PC-3 (cell line): Measurements from ENCODE around the gene EI24. TPM values are rescaled to one million over a fixed set of nuclear protein-coding genes. Genes with fewer than 3 reads are reported as not detected.

Source experiments
- ATAC-seq: fragments of 200-7000 bp; cut with Tn5 transposase; 2 replicates; pipeline ENCODE4 v1.9.1; 2020; ENCODE audit warnings: mild to moderate bottlenecking, moderate library complexity
- BruUV-seq: library from RNA; stranded (reverse); fragments of 400-500 nt; replicated peaks from 2 replicates; lab custom pipeline; 2021; lab: Mats Ljungman, UMichigan
- CTCF ChIA-PET: fragments of 300-600 bp; sonication (Branson Sonifier 250); formaldehyde crosslinking; loops from one replicate; lab custom pipeline; 2022; ENCODE audit warnings: antibody characterized with exemption; lab: Charles Lee
- POLR2A ChIA-PET: fragments of 300-600 bp; sonication (Branson Sonifier 250); formaldehyde crosslinking; loops from one replicate; lab custom pipeline; 2022; ENCODE audit warnings: antibody characterized with exemption; ENCODE audit not compliant: unreplicated experiment; lab: Charles Lee
- DNase-seq: peaks from one replicate; pipeline ENCODE4 v3.0.0-alpha.2; 2015
- H2AFZ ChIP-seq: fragments of 300-600 bp; sonication (generic); 2 replicates; pipeline ENCODE4 v1.6.0; 2016; ENCODE audit warnings: antibody characterized with exemption, low read length
- H3F3A ChIP-seq: fragments of 300-600 bp; sonication (generic); one replicate; pipeline ENCODE4 v1.6.0; 2017; ENCODE audit warnings: antibody characterized with exemption, low read length, control low read depth, mild to moderate bottlenecking; ENCODE audit not compliant: unreplicated experiment
- H3K27ac ChIP-seq: fragments of 300-600 bp; sonication (generic); 2 replicates; pipeline ENCODE4 v1.5.1; 2016; ENCODE audit warnings: mild to moderate bottlenecking, low read length
- H3K27me3 ChIP-seq: fragments of 300-600 bp; sonication (generic); 2 replicates; pipeline ENCODE4 v1.6.1; 2016; ENCODE audit warnings: low read length, mixed read lengths
- H3K36me3 ChIP-seq: fragments of 300-600 bp; sonication (generic); 2 replicates; pipeline ENCODE4 v1.6.1; 2016; ENCODE audit warnings: low read depth, mixed run types, low read length, mixed read lengths
- H3K4me1 ChIP-seq: fragments of 300-600 bp; sonication (generic); 2 replicates; pipeline ENCODE4 v1.5.1; 2016; ENCODE audit warnings: low read length; ENCODE audit not compliant: insufficient read depth
- H3K4me2 ChIP-seq: fragments of 300-600 bp; sonication (generic); 2 replicates; pipeline ENCODE4 v1.6.0; 2016; ENCODE audit warnings: low read length
- H3K4me3 ChIP-seq: fragments of 300-600 bp; sonication (generic); 2 replicates; pipeline ENCODE4 v1.5.1; 2016; ENCODE audit warnings: mild to moderate bottlenecking, low read length, mixed read lengths
- H3K79me2 ChIP-seq: fragments of 300-600 bp; sonication (generic); 2 replicates; pipeline ENCODE4 v1.6.1; 2017; ENCODE audit warnings: low read length, mixed read lengths
- H3K9ac ChIP-seq: fragments of 300-600 bp; sonication (generic); 2 replicates; pipeline ENCODE4 v1.6.0; 2016; ENCODE audit warnings: mild to moderate bottlenecking, low read length
- H3K9me2 ChIP-seq: fragments of 300-600 bp; sonication (generic); replicated peaks from 2 replicates; pipeline ENCODE4 v1.6.1; 2016; ENCODE audit warnings: mixed run types, low read length, mixed read lengths
- H3K9me3 ChIP-seq: fragments of 300-600 bp; sonication (generic); 2 replicates; pipeline ENCODE4 v1.6.1; 2016; ENCODE audit warnings: low read length, mixed read lengths
- H4K20me1 ChIP-seq: fragments of 300-600 bp; sonication (generic); 2 replicates; pipeline ENCODE4 v1.6.1; 2016; ENCODE audit warnings: low read length, mixed read lengths
- CTCF ChIP-seq: fragments of 300-600 bp; sonication (generic); conservative IDR thresholded peaks from 2 replicates; pipeline ENCODE4 v1.5.1; 2017; ENCODE audit warnings: antibody characterized with exemption, low read depth, mild to moderate bottlenecking, low read length
- EZH2 ChIP-seq: fragments of 300-600 bp; sonication (generic); IDR thresholded peaks from one replicate; pipeline ENCODE4 v1.6.1; 2017; ENCODE audit warnings: antibody characterized with exemption, mild to moderate bottlenecking, low read length; ENCODE audit not compliant: unreplicated experiment
- EZH2phosphoT487 ChIP-seq: fragments of 300-600 bp; sonication (generic); IDR thresholded peaks from 2 replicates; pipeline ENCODE4 v1.6.1; 2018; ENCODE audit warnings: mild to moderate bottlenecking, antibody characterized with exemption, low read length, borderline replicate concordance
- intact Hi-C: fragments of 100-400 bp; cut with micrococcal nuclease; formaldehyde crosslinking; loops from 2 replicates; pipeline ENCODE4 v1.9.0; 2023
- total RNA-seq: library from RNA; depleted of rRNA; stranded (reverse); fragments of >200 nt; gene quantifications from 2 replicates; pipeline ENCODE4 v1.2.3, GENCODE V29; 2014

EI24 gene
- total RNA-seq, 1 experiment from 2014 or later: 154 TPM

- H3F3A ChIP-seq: peaks cover 4% of the 10 kb centered on the region
- no peaks in the 10 kb centered on the region for H4K20me1 ChIP-seq
- TF ChIP-seq EZH2phosphoT487: no peak
- H3K9me3 ChIP-seq: no peaks in the 10 kb centered on the region
- POLR2A ChIA-PET: no interaction called here
- peak; percentile 55 for DNase-seq
- no peak overlapping the region for H3K27ac ChIP-seq
- no peak overlapping the region for H3K4me3 ChIP-seq
- peaks cover 20% of the 10 kb centered on the region for H3K79me2 ChIP-seq
- CTCF ChIA-PET: no interaction called here
- no peak overlapping the region for H3K9ac ChIP-seq
- H3K4me1 ChIP-seq: peaks cover 8% of the 10 kb centered on the region
- peak overlapping the region; percentile 32 for H3K4me2 ChIP-seq
- ATAC-seq: no peak
- intact Hi-C loops: no loop called here
- H2AFZ ChIP-seq: no peak overlapping the region
- H3K36me3 ChIP-seq: peaks cover 10% of the 10 kb centered on the region; the same call in 1 of the 2 replicates
- H3K9me2 ChIP-seq: no peaks in the 10 kb centered on the region
- BruUV-seq: no TSS peak
- H3K27me3 ChIP-seq: no peaks in the 10 kb centered on the region
Observed at GRCh38 chr11:125588505-125588904, 19.2 kb downstream of the EI24 start.

- Histone ChIP-seq H3K9ac (peak overlapping the region; percentile 97), H2AFZ (peak overlapping the region; percentile 93), H3K27me3 (no peaks in the 10 kb centered on the region), H3K4me2 (peak overlapping the region; percentile 87), H3K9me3 (no peaks in the 10 kb centered on the region), H3K27ac (peak overlapping the region; percentile 83), H4K20me1 (peaks cover 7% of the 10 kb centered on the region; the same call in 1 of the 2 replicates), H3K9me2 (no peaks in the 10 kb centered on the region), H3F3A (no peaks in the 10 kb centered on the region), H3K36me3 (peaks cover 5% of the 10 kb centered on the region; the same call in 1 of the 2 replicates), H3K4me1 (peaks cover 28% of the 10 kb centered on the region), H3K79me2 (peaks cover 53% of the 10 kb centered on the region), H3K4me3 (peak overlapping the region; percentile 76)
- TSS peak; percentile 98 for BruUV-seq
- POLR2A ChIA-PET: interaction anchor here (0.6 kb wide), 1 partner anchor 395 kb away, joined by 3 read pairs; no protein-coding TSS in a partner anchor
- intact Hi-C loops: loop anchor here (1.0 to 5.0 kb wide), 3 partner anchors 22 to 301 kb away; partner anchors contain the start of genes CHEK1 and EI24
- ATAC-seq: peak; percentile 28
- DNase-seq: peak; percentile 40
- TF ChIP-seq EZH2 (no peak), CTCF (no peak), EZH2phosphoT487 (no peak)
- CTCF ChIA-PET: no interaction called here
Observed at GRCh38 chr11:125591649-125592304, 22.5 kb downstream of the EI24 start.

GRCh38 chr11:125592305-125593113, 23.2 kb downstream of the EI24 start, which contains the start of gene STT3A:
TSS of gene STT3A (plus strand) at chr11:125592852. CDS start at chr11:125595916, 3,064 bp downstream.
- Histone ChIP-seq H3K9me2 (no peaks in the 10 kb centered on the region), H3K9ac (peak within 1 kb of the TSS; percentile 97), H4K20me1 (peaks cover 7% of the 10 kb centered on the region; the same call in 1 of the 2 replicates), H3K79me2 (peaks cover 60% of the 10 kb centered on the region), H3K4me1 (peaks cover 28% of the 10 kb centered on the region), H3F3A (no peaks in the 10 kb centered on the region), H3K27me3 (no peaks in the 10 kb centered on the region), H3K4me2 (peak within 1 kb of the TSS; percentile 95), H3K4me3 (peak within 1 kb of the TSS; percentile 76), H3K27ac (peak within 1 kb of the TSS; percentile 83), H3K36me3 (peaks cover 12% of the 10 kb centered on the region), H3K9me3 (no peaks in the 10 kb centered on the region), H2AFZ (peak within 1 kb of the TSS; percentile 93)
- CTCF ChIA-PET: no interaction called here
- ATAC-seq (peak; percentile 93), DNase-seq (peak; percentile 100)
- intact Hi-C loops: loop anchor here (1.0 to 5.0 kb wide), 3 partner anchors 23 to 300 kb away; partner anchors contain the start of genes CHEK1 and EI24
- TF ChIP-seq EZH2: no peak
- no TSS peak for BruUV-seq
- POLR2A ChIA-PET: interaction anchor here (0.6 kb wide), 1 partner anchor 394 kb away, joined by 3 read pairs; no protein-coding TSS in a partner anchor
